Measurements from ENCODE around the gene ZNF543.

DNA sequence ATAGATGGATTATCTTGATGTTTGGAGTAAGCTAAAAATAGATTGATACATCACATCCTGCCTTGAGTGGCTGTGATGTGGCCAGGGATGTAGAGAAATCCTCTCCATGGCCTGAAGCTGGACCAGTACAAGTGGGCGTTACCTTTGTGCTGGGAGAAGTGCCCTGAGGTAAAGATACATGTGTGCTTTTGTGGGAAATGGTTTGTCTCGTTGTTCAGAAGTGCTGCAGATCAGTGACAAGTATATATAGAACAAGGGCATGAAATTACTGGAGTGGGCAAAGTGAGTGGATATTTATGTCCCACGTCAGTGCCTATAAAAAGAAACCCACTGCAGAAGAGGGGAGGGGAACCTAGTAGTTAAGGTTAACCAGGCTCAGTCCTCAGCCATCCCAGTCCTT, 18.6 kb downstream of the ZNF543 start:
- TF ChIP-seq, protein P1, sequence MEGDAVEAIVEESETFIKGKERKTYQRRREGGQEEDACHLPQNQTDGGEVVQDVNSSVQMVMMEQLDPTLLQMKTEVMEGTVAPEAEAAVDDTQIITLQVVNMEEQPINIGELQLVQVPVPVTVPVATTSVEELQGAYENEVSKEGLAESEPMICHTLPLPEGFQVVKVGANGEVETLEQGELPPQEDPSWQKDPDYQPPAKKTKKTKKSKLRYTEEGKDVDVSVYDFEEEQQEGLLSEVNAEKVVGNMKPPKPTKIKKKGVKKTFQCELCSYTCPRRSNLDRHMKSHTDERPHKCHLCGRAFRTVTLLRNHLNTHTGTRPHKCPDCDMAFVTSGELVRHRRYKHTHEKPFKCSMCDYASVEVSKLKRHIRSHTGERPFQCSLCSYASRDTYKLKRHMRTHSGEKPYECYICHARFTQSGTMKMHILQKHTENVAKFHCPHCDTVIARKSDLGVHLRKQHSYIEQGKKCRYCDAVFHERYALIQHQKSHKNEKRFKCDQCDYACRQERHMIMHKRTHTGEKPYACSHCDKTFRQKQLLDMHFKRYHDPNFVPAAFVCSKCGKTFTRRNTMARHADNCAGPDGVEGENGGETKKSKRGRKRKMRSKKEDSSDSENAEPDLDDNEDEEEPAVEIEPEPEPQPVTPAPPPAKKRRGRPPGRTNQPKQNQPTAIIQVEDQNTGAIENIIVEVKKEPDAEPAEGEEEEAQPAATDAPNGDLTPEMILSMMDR (conservative IDR thresholded peaks at IDR 0.05; ENCODE audit: low read depth, low read length): no peak
- TF ChIP-seq EZH2 (IDR thresholded peaks at IDR 0.05; ENCODE audit: borderline replicate concordance, low read depth, low read length, poor library complexity, severe bottlenecking): no peak

Measured in A673 (cell line).